Neuronal stem cell (in vitro differentiated cells): ENCODE results near the gene BCL11B.
A peak's percentile ranks its signal among the peaks of the same experiment; 100 is the strongest.

Source experiments
- DNase-seq: peaks from one replicate; pipeline ENCODE4 v3.0.0-alpha.2; 2013; ENCODE audit warnings: low spot score
- H2AFZ ChIP-seq: one replicate; pipeline ENCODE4 v1.6.1; 2013; ENCODE audit warnings: mild to moderate bottlenecking, low read length, inconsistent platforms
- H2AK5ac ChIP-seq: 2 replicates; pipeline ENCODE4 v1.6.1; 2013; ENCODE audit warnings: low read depth, mild to moderate bottlenecking, inconsistent platforms, low read length, moderate library complexity, mixed read lengths
- H2BK120ac ChIP-seq: 2 replicates; pipeline ENCODE4 v1.6.1; 2013; ENCODE audit warnings: low read depth, mild to moderate bottlenecking, inconsistent platforms, low read length, moderate library complexity, mixed read lengths
- H2BK12ac ChIP-seq: one replicate; pipeline ENCODE4 v1.6.1; 2013; ENCODE audit warnings: low read length, inconsistent platforms
- H2BK15ac ChIP-seq: 2 replicates; pipeline ENCODE4 v1.6.1; 2013; ENCODE audit warnings: mild to moderate bottlenecking, low read length, inconsistent platforms, mixed read lengths
- H2BK5ac ChIP-seq: one replicate; pipeline ENCODE4 v1.6.1; 2013; ENCODE audit warnings: inconsistent platforms, mild to moderate bottlenecking, low read length, moderate library complexity
- H3K14ac ChIP-seq: one replicate; pipeline ENCODE4 v1.6.1; 2013; ENCODE audit warnings: low read length, inconsistent platforms
- H3K18ac ChIP-seq: 2 replicates; pipeline ENCODE4 v1.6.1; 2013; ENCODE audit warnings: low read length, inconsistent platforms
- H3K23ac ChIP-seq: 2 replicates; pipeline ENCODE4 v1.6.1; 2013; ENCODE audit warnings: low read depth, mild to moderate bottlenecking, mixed read lengths, low read length, inconsistent platforms; ENCODE audit not compliant: poor library complexity
- H3K27ac ChIP-seq: replicated peaks from 3 replicates; pipeline ENCODE4 v1.5.1; 2013; ENCODE audit warnings: low read length, inconsistent platforms
- H3K27me3 ChIP-seq, 3 experiments: 2 replicates each; pipeline ENCODE4 v1.6.1; 2013; ENCODE audit warnings: low read length in 3 of 3, mild to moderate bottlenecking in 2 of 3, inconsistent platforms in 1 of 3, low read depth in 1 of 3, mixed read lengths in 1 of 3, moderate library complexity in 1 of 3; ENCODE audit not compliant: control insufficient read depth in 3 of 3, insufficient read depth in 3 of 3
- H3K36me3 ChIP-seq, 2 donors: replicated peaks in 1 of 2; 2 replicates each; pipeline ENCODE4 v1.6.1; 2013; ENCODE audit warnings: low read length in 2 of 2; ENCODE audit not compliant: control insufficient read depth in 2 of 2, insufficient read depth in 2 of 2
- H3K4ac ChIP-seq: 2 replicates; pipeline ENCODE4 v1.6.1; 2013; ENCODE audit warnings: inconsistent platforms, mild to moderate bottlenecking, low read length, moderate library complexity
- H3K4me1 ChIP-seq, 2 donors: 1 replicate in 1 of 2; 2 replicates in 1 of 2; pipeline ENCODE4 v1.6.1; 2013; ENCODE audit warnings: low read length in 2 of 2, low read depth in 1 of 2; ENCODE audit not compliant: control insufficient read depth in 2 of 2, insufficient read depth in 1 of 2
- H3K4me2 ChIP-seq: one replicate; pipeline ENCODE4 v1.6.1; 2013; ENCODE audit warnings: mild to moderate bottlenecking, low read length, inconsistent platforms; ENCODE audit not compliant: insufficient read depth, poor library complexity, severe bottlenecking
- H3K4me3 ChIP-seq, 2 donors: 2 replicates each; pipeline ENCODE4 v1.5.1; 2013; ENCODE audit warnings: low read length in 2 of 2, mild to moderate bottlenecking in 2 of 2, inconsistent platforms in 1 of 2, moderate library complexity in 1 of 2
- H3K79me1 ChIP-seq: one replicate; pipeline ENCODE4 v1.6.1; 2013; ENCODE audit warnings: low read depth, mild to moderate bottlenecking, inconsistent platforms, low read length, moderate library complexity
- H3K9ac ChIP-seq: one replicate; pipeline ENCODE4 v1.6.1; 2013; ENCODE audit warnings: mild to moderate bottlenecking, low read depth, low read length, inconsistent platforms; ENCODE audit not compliant: poor library complexity
- H3K9me3 ChIP-seq, 2 donors: replicated peaks in 1 of 2; 2 replicates each; pipeline versions ENCODE3 to v1.6.1; 2013; ENCODE audit warnings: low read length in 2 of 2, mild to moderate bottlenecking in 2 of 2, inconsistent platforms in 1 of 2, low read depth in 1 of 2, mixed read lengths in 1 of 2, moderate library complexity in 1 of 2; ENCODE audit not compliant: control insufficient read depth in 2 of 2, insufficient read depth in 1 of 2
- H4K8ac ChIP-seq: one replicate; pipeline ENCODE4 v1.6.1; 2013; ENCODE audit warnings: low read depth, mild to moderate bottlenecking, inconsistent platforms, low read length, moderate library complexity
- H4K91ac ChIP-seq: one replicate; pipeline ENCODE4 v1.6.1; 2013; ENCODE audit warnings: low read length, low read depth, mild to moderate bottlenecking, inconsistent platforms; ENCODE audit not compliant: poor library complexity
- WGBS, 2 donors: extraction: QIAGEN DNeasy Blood & Tissue Kit; methylation state at CpG; one replicate each; pipeline ENCODE4 v1.1.7; 2013; ENCODE audit warnings: missing lambda C conversion rate in 2 of 2, mixed read lengths in 1 of 2; ENCODE audit not compliant: insufficient read length in 2 of 2, insufficient replicate concordance in 1 of 2; ENCODE audit errors: extremely low coverage in 2 of 2; 5-methylcytosine and 5-hydroxymethylcytosine counted together

The BCL11B gene

GRCh38 chr14:99231161-99231849 lies 40.7 kb downstream of the BCL11B start:
- peak overlapping the region; percentile 90 for H3K9ac ChIP-seq
- H3K79me1 ChIP-seq = no peaks in the 10 kb centered on the region
- H3K9me3 ChIP-seq = peaks cover 0 to 6% of the 10 kb centered on the region in 2 donors
- peak overlapping the region; percentile 60 for H2BK12ac ChIP-seq
- peak overlapping the region; percentile 75 for H3K23ac ChIP-seq
- no peak overlapping the region for H2AFZ ChIP-seq
- peak overlapping the region; percentile 58 for H3K14ac ChIP-seq
- peak overlapping the region; percentile 85 for H3K4ac ChIP-seq
- H2BK5ac ChIP-seq = peak overlapping the region; percentile 55
- H3K4me2 ChIP-seq = peak overlapping the region; percentile 88
- H3K4me1 ChIP-seq = peaks cover 0 to 14% of the 10 kb centered on the region in 2 donors
- no CpG with 5 or more reads among the region's 38 CpGs for WGBS, 2 donors
- H3K4me3 ChIP-seq = peak overlapping the region in 1 of 2 donors; percentile 76
- H2BK15ac ChIP-seq = peak overlapping the region; percentile 90
- H4K91ac ChIP-seq = peak overlapping the region; percentile 13
- H3K27ac ChIP-seq = no peak overlapping the region
- no peak overlapping the region for H4K8ac ChIP-seq
- H2AK5ac ChIP-seq = no peak overlapping the region
- H3K18ac ChIP-seq = peak overlapping the region; percentile 98
- DNase-seq = no peak
- no peaks in the 10 kb centered on the region for H3K36me3 ChIP-seq
- peaks cover 0 to 45% (median 0%) of the 10 kb centered on the region in 3 experiments for H3K27me3 ChIP-seq
- H2BK120ac ChIP-seq = peak overlapping the region; percentile 69

GRCh38 chr14:99230208-99231151 lies 41.5 kb downstream of the BCL11B start:
- H3K23ac ChIP-seq = no peak overlapping the region

DNA sequence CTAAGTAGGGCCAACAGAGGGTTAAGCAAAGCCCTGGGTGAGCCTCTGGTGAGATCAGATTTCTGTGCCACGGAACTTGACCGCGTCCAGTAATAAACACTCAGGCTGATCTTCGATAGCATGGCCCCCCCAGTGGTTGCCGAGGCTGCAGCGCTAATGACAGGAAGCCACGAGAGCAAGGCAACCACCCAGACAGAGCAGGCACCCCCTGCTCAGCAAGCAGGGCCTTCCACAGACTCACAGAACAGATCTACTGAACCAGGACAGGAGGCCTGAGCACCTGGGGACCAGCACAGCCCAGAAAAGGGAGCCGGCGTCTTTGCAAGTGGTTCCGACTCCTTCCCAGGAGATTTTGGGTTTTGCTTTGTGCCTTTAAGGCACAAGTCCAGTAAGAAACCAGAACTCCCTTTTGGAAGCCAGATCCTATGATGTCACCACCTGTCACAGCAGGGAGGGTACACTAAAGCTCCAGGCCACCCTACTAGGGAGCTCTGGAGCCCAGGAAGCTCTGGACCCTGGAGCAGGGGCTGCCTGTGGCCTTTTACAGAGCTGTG lies 42.3 kb downstream of the BCL11B start:
- Histone ChIP-seq H3K23ac (no peak overlapping the region), H3K36me3 (no peaks in the 10 kb centered on the region), H3K4me3 (no peak overlapping the region), H3K14ac (no peak overlapping the region), H3K4ac (no peak overlapping the region), H2BK15ac (peak overlapping the region; percentile 38), H3K27me3 (peaks cover 0 to 46% (median 0%) of the 10 kb centered on the region in 3 experiments), H2AFZ (no peak overlapping the region), H3K9me3 (no peaks in the 10 kb centered on the region), H3K79me1 (no peaks in the 10 kb centered on the region), H3K4me2 (no peak overlapping the region), H4K8ac (no peak overlapping the region), H2AK5ac (peak overlapping the region; percentile 70), H3K4me1 (peaks cover 0 to 14% of the 10 kb centered on the region in 2 donors), H3K27ac (no peak overlapping the region), H2BK120ac (no peak overlapping the region), H2BK12ac (no peak overlapping the region), H3K9ac (peak overlapping the region; percentile 26), H2BK5ac (no peak overlapping the region), H4K91ac (no peak overlapping the region), H3K18ac (peak overlapping the region; percentile 72)
- DNase-seq = no peak
- no CpG with 5 or more reads among the region's 10 CpGs for WGBS, 2 donors

More at GRCh38 chr14:99230208-99231151, 41.5 kb downstream of the BCL11B start:
- peak overlapping the region; percentile 88 for H3K4me2 ChIP-seq
- no peak overlapping the region for H2BK120ac ChIP-seq
- H3K27ac ChIP-seq = no peak overlapping the region
- peak overlapping the region; percentile 70 for H2AK5ac ChIP-seq
- no peak overlapping the region for H2BK12ac ChIP-seq
- no CpG with 5 or more reads among the region's 23 CpGs for WGBS, 2 donors
- H3K4ac ChIP-seq = no peak overlapping the region
- peak overlapping the region; percentile 90 for H2BK15ac ChIP-seq
- peak overlapping the region in 1 of 2 donors; percentile 76 for H3K4me3 ChIP-seq
- peaks cover 0 to 5% of the 10 kb centered on the region in 2 donors for H3K9me3 ChIP-seq
- no peak overlapping the region for H2AFZ ChIP-seq
- no peak overlapping the region for H4K8ac ChIP-seq
- H3K4me1 ChIP-seq = peaks cover 0 to 14% of the 10 kb centered on the region in 2 donors
- peaks cover 0 to 46% (median 0%) of the 10 kb centered on the region in 3 experiments for H3K27me3 ChIP-seq
- H4K91ac ChIP-seq = no peak overlapping the region
- H3K18ac ChIP-seq = peak overlapping the region; percentile 98
- DNase-seq = no peak
- H3K14ac ChIP-seq = peak overlapping the region; percentile 58
- H3K9ac ChIP-seq = no peak overlapping the region
- H3K79me1 ChIP-seq = no peaks in the 10 kb centered on the region
- no peaks in the 10 kb centered on the region for H3K36me3 ChIP-seq
- peak overlapping the region; percentile 55 for H2BK5ac ChIP-seq
